ENCODE results near the gene RHOG.

RHOG gene

DNA sequence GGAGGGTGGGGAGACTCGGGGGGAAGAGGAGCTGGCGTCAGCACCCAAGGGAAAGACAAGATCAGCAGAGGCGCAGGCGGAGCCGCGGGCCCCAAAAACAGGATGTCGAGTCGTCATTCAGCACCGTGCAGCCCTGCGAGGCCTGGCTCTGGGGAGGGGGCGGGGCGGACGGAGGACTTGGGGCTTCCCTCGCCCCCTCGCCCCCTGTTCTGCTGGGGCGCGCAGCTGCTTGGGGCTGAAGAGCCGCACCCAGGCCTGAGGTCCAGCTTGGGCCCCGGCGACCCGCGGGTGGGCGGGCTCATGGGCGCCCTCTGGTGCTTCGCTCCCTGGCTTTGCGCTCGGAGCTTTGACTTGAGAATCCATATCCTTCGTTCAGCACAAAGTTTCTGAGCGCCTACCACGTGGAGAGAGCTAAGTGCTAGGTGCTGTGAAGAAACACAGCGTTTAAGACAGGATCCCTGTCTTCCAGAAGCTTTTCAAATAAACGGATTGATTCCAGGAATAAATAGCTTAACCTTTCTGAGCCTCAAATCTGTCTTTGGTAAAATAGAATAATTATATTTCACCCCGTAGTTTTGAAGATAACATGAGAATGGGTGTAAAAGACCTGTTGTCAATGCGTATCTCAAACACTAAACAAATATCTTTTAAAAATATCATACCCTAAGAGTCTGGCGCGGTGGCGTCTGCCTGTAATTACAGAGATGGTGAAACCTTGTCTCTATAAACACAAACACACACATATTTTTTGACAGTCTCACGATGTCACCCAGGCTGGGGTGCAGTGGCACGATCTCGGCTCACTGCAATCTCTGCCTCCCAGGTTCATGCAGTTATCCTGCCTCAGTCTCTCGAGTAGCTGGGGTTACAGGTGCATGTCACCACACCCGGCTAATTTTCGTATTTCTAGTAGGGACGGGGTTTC lies 929 bp upstream of the RHOG start:
- Histone ChIP-seq H3K4me3 (ENCODE audit: low read length) (peak overlapping the region; percentile 70), H3K9ac (ENCODE audit: low read length) (peak overlapping the region; percentile 78), H3K36me3 (ENCODE audit: control insufficient read depth, insufficient read depth, low read length, severe bottlenecking) (no peaks in the 10 kb centered on the region), H3K9me3 (ENCODE audit: control insufficient read depth, low read length) (no peaks in the 10 kb centered on the region), H3K4me1 (ENCODE audit: control insufficient read depth, insufficient read depth, low read length) (peaks cover 34% of the 10 kb centered on the region), H3K27me3 (replicated peaks; ENCODE audit: control insufficient read depth, insufficient read depth, low read length) (no peaks in the 10 kb centered on the region)
- DNase-seq (ENCODE audit: low read depth) = peak; percentile 95

- Histone ChIP-seq H3K9me3 (ENCODE audit: control insufficient read depth, low read length) (no peaks in the 10 kb centered on the region), H3K4me3 (ENCODE audit: low read length) (peak overlapping the region; percentile 88), H3K27me3 (replicated peaks; ENCODE audit: control insufficient read depth, insufficient read depth, low read length) (no peaks in the 10 kb centered on the region), H3K4me1 (ENCODE audit: control insufficient read depth, insufficient read depth, low read length) (peaks cover 31% of the 10 kb centered on the region), H3K9ac (ENCODE audit: low read length) (peak overlapping the region; percentile 91), H3K36me3 (ENCODE audit: control insufficient read depth, insufficient read depth, low read length, severe bottlenecking) (no peaks in the 10 kb centered on the region)
- DNase-seq (ENCODE audit: low read depth) = peak; percentile 25
Measured at GRCh38 chr11:3840004-3840869, 522 bp downstream of the RHOG start.

DNA sequence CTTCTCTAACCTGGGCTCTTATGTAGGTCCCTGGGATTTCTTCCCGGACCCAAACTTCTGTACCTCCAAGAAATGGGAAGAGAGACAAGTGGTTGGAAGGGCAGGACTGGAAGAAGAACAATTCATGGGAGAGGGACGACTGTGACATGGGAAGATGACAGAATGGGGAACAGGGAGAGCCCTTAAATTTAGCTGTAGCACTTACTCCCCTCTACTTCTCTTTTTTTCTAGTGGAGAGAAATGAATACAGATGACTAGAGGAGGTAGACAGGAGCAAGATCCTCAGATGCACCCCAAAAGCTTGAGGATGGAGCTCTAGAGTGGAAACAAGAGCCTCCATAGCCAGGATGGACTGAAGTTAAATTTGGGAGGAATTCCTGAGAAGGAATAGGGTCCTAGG lies 2.3 kb downstream of the RHOG start:
- H3K36me3 ChIP-seq (ENCODE audit: control insufficient read depth, insufficient read depth, low read length, severe bottlenecking) = peaks cover 9% of the 10 kb centered on the region
- H3K27me3 ChIP-seq (replicated peaks; ENCODE audit: control insufficient read depth, insufficient read depth, low read length) = no peaks in the 10 kb centered on the region
- no peak for DNase-seq (ENCODE audit: low read depth)
- H3K9ac ChIP-seq (ENCODE audit: low read length) = no peak overlapping the region
- H3K9me3 ChIP-seq (ENCODE audit: control insufficient read depth, low read length) = no peaks in the 10 kb centered on the region
- peaks cover 41% of the 10 kb centered on the region for H3K4me1 ChIP-seq (ENCODE audit: control insufficient read depth, insufficient read depth, low read length)
- no peak overlapping the region for H3K4me3 ChIP-seq (ENCODE audit: low read length)

DNA sequence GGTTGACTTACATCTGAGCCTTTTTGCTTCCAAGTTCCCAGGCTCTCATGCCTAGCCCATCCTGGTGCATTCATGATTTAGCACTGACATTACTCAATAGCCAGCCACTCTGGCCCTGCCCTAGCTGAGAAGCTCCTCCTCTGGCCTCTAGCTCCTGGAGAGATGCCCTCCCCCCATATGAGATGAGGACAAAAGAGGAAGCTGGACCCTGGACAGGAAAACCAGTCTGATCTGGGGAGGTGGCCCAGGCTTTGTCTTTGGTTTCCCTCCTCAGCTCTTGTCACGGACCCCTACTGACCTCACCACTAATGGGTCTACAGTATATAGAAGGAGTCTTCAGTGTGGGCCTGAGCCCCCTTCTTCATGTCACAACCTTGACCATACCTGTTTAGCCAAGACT lies 3.0 kb downstream of the RHOG start:
- Histone ChIP-seq H3K4me3 (ENCODE audit: low read length) (no peak overlapping the region), H3K4me1 (ENCODE audit: control insufficient read depth, insufficient read depth, low read length) (peaks cover 41% of the 10 kb centered on the region), H3K9ac (ENCODE audit: low read length) (no peak overlapping the region), H3K36me3 (ENCODE audit: control insufficient read depth, insufficient read depth, low read length, severe bottlenecking) (peaks cover 12% of the 10 kb centered on the region), H3K27me3 (replicated peaks; ENCODE audit: control insufficient read depth, insufficient read depth, low read length) (no peaks in the 10 kb centered on the region), H3K9me3 (ENCODE audit: control insufficient read depth, low read length) (no peaks in the 10 kb centered on the region)
- DNase-seq (ENCODE audit: low read depth) = peak; percentile 32

DNA sequence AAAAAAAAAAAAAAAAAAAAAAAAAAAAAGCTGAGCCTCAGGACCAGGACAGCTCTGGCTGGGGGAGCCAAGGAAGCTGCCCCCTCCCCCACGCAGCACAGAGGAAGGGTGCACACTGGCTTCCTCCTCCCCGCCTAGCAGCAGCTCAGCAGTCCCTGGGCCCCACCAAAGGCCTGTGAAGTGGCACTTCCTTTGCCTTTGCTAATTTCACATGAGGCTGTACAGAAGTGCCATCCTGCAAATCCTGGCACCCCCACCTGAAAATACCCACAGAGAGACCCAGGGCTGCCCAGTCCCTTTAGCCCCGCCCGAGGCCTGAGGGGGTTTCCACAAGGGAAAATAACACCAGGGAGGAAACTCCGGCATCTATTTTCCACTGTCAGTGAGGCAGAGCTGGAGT lies 3.9 kb downstream of the RHOG start:
- Histone ChIP-seq H3K9me3 (ENCODE audit: control insufficient read depth, low read length) (no peaks in the 10 kb centered on the region), H3K4me1 (ENCODE audit: control insufficient read depth, insufficient read depth, low read length) (peaks cover 40% of the 10 kb centered on the region), H3K9ac (ENCODE audit: low read length) (no peak overlapping the region), H3K27me3 (replicated peaks; ENCODE audit: control insufficient read depth, insufficient read depth, low read length) (no peaks in the 10 kb centered on the region), H3K4me3 (ENCODE audit: low read length) (no peak overlapping the region), H3K36me3 (ENCODE audit: control insufficient read depth, insufficient read depth, low read length, severe bottlenecking) (peaks cover 12% of the 10 kb centered on the region)
- no peak for DNase-seq (ENCODE audit: low read depth)

- H3K4me3 ChIP-seq (ENCODE audit: low read length) = no peak overlapping the region
- H3K9ac ChIP-seq (ENCODE audit: low read length) = no peak overlapping the region
- H3K27me3 ChIP-seq (replicated peaks; ENCODE audit: control insufficient read depth, insufficient read depth, low read length) = no peaks in the 10 kb centered on the region
- DNase-seq (ENCODE audit: low read depth) = no peak
- H3K9me3 ChIP-seq (ENCODE audit: control insufficient read depth, low read length) = no peaks in the 10 kb centered on the region
- H3K4me1 ChIP-seq (ENCODE audit: control insufficient read depth, insufficient read depth, low read length) = peaks cover 37% of the 10 kb centered on the region
- peaks cover 12% of the 10 kb centered on the region for H3K36me3 ChIP-seq (ENCODE audit: control insufficient read depth, insufficient read depth, low read length, severe bottlenecking)
Measured at GRCh38 chr11:3835751-3836150, 5.0 kb downstream of the RHOG start.

DNA sequence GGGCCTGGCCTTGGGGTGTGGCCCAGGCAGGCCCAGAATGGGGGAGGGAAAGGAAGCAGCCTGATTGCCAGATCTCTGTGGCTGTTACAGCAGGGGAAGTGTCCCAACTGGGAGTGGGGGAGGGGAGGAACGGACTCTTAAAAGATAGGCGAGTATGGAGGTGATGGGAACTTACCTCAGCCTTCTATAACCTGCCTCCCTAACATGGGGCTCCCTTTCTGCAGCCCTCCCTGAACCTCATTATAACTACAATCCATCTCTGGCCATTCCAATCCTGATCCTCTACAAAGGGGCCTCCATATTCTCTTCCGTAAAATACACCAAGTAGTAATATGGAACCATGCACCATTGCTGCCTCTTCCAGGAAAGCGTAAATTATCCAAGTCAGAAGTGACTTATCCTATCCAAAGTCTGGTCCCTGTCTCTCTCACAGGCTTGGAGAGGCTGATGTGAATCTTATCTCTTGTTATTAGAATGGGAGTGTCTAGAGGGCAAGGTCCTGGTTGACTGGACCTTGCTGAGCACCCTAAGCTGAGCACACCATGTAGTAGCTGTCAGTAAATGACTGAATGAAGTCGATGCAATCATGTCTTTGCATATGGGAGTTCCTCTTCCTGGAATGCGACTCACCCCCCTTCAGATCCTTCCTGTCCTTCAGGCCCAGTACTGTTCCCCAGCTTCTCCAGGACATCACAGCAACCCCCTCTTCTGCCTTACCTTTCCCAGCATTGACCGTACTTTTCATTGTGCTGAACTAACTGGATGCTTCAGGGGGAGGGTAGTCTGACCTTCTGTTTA lies 5.9 kb downstream of the RHOG start:
- Histone ChIP-seq H3K36me3 (ENCODE audit: control insufficient read depth, insufficient read depth, low read length, severe bottlenecking) (peaks cover 16% of the 10 kb centered on the region), H3K4me1 (ENCODE audit: control insufficient read depth, insufficient read depth, low read length) (peaks cover 35% of the 10 kb centered on the region), H3K27me3 (replicated peaks; ENCODE audit: control insufficient read depth, insufficient read depth, low read length) (no peaks in the 10 kb centered on the region), H3K4me3 (ENCODE audit: low read length) (no peak overlapping the region), H3K9me3 (ENCODE audit: control insufficient read depth, low read length) (no peaks in the 10 kb centered on the region), H3K9ac (ENCODE audit: low read length) (no peak overlapping the region)
- no peak for DNase-seq (ENCODE audit: low read depth)

GRCh38 chr11:3834349-3834663 lies 6.5 kb downstream of the RHOG start:
- Histone ChIP-seq H3K36me3 (ENCODE audit: control insufficient read depth, insufficient read depth, low read length, severe bottlenecking) (peaks cover 18% of the 10 kb centered on the region), H3K4me1 (ENCODE audit: control insufficient read depth, insufficient read depth, low read length) (peaks cover 29% of the 10 kb centered on the region), H3K9ac (ENCODE audit: low read length) (no peak overlapping the region)

GRCh38 chr11:3833449-3833848 lies 7.3 kb downstream of the RHOG start:
- H3K36me3 ChIP-seq (ENCODE audit: control insufficient read depth, insufficient read depth, low read length, severe bottlenecking) = peaks cover 18% of the 10 kb centered on the region
- H3K4me1 ChIP-seq (ENCODE audit: control insufficient read depth, insufficient read depth, low read length) = peaks cover 25% of the 10 kb centered on the region
- no peak overlapping the region for H3K9ac ChIP-seq (ENCODE audit: low read length)
- H3K9me3 ChIP-seq (ENCODE audit: control insufficient read depth, low read length) = no peaks in the 10 kb centered on the region
- no peak overlapping the region for H3K4me3 ChIP-seq (ENCODE audit: low read length)
- DNase-seq (ENCODE audit: low read depth) = no peak
- no peaks in the 10 kb centered on the region for H3K27me3 ChIP-seq (replicated peaks; ENCODE audit: control insufficient read depth, insufficient read depth, low read length)

More at GRCh38 chr11:3834349-3834663, 6.5 kb downstream of the RHOG start:
- no peak for DNase-seq (ENCODE audit: low read depth)
- no peaks in the 10 kb centered on the region for H3K27me3 ChIP-seq (replicated peaks; ENCODE audit: control insufficient read depth, insufficient read depth, low read length)
- no peaks in the 10 kb centered on the region for H3K9me3 ChIP-seq (ENCODE audit: control insufficient read depth, low read length)
- H3K4me3 ChIP-seq (ENCODE audit: low read length) = no peak overlapping the region

- peaks cover 20% of the 10 kb centered on the region for H3K36me3 ChIP-seq (ENCODE audit: control insufficient read depth, insufficient read depth, low read length, severe bottlenecking)
- H3K27me3 ChIP-seq (replicated peaks; ENCODE audit: control insufficient read depth, insufficient read depth, low read length) = no peaks in the 10 kb centered on the region
- H3K4me3 ChIP-seq (ENCODE audit: low read length) = no peak overlapping the region
- no peak for DNase-seq (ENCODE audit: low read depth)
- no peak overlapping the region for H3K9ac ChIP-seq (ENCODE audit: low read length)
- no peaks in the 10 kb centered on the region for H3K9me3 ChIP-seq (ENCODE audit: control insufficient read depth, low read length)
- H3K4me1 ChIP-seq (ENCODE audit: control insufficient read depth, insufficient read depth, low read length) = peaks cover 23% of the 10 kb centered on the region
Measured at GRCh38 chr11:3832816-3833215, 7.9 kb downstream of the RHOG start.

All from adipocyte (in vitro differentiated cells).